Fibroblast of skin of scalp (primary cell): ENCODE results near the gene SMARCE1.

Source experiments
- DNase-seq: peaks from one replicate; pipeline ENCODE4 v3.0.0-alpha.2; 2013

The SMARCE1 gene

GRCh38 chr17:40645291-40645690, 2.3 kb downstream of the SMARCE1 start:
- DNase-seq = no peak

- DNase-seq = no peak
These were observed 9.7 kb downstream of the SMARCE1 start for GRCh38 chr17:40637931-40638330.

GRCh38 chr17:40633871-40634270, 13.7 kb downstream of the SMARCE1 start:
- no peak for DNase-seq

- DNase-seq = no peak
These were observed 15.4 kb downstream of the SMARCE1 start for GRCh38 chr17:40632216-40632615.

GRCh38 chr17:40629842-40630241, 17.8 kb downstream of the SMARCE1 start:
- DNase-seq = no peak

- DNase-seq = no peak
These were observed 22.3 kb downstream of the SMARCE1 start for GRCh38 chr17:40625311-40625710.

GRCh38 chr17:40623419-40624210, 24.0 kb downstream of the SMARCE1 start:
- no peak for DNase-seq

- DNase-seq = no peak
These were observed 25.1 kb downstream of the SMARCE1 start for GRCh38 chr17:40622509-40622928.

GRCh38 chr17:40621578-40621977, 26.0 kb downstream of the SMARCE1 start:
- no peak for DNase-seq

- no peak for DNase-seq
These were observed 26.6 kb downstream of the SMARCE1 start for GRCh38 chr17:40621019-40621418.

- no peak for DNase-seq
These were observed 28.6 kb downstream of the SMARCE1 start for GRCh38 chr17:40618754-40619625.

GRCh38 chr17:40617678-40618240, 29.9 kb downstream of the SMARCE1 start:
- no peak for DNase-seq

GRCh38 chr17:40616592-40616991, 31.0 kb downstream of the SMARCE1 start:
- DNase-seq = no peak

GRCh38 chr17:40615841-40616476, 31.7 kb downstream of the SMARCE1 start:
- no peak for DNase-seq

GRCh38 chr17:40615068-40615840, 32.4 kb downstream of the SMARCE1 start:
- DNase-seq = peak; percentile 23

GRCh38 chr17:40614431-40615067, 33.1 kb downstream of the SMARCE1 start:
- no peak for DNase-seq

GRCh38 chr17:40613467-40614154, 34.0 kb downstream of the SMARCE1 start:
- no peak for DNase-seq

GRCh38 chr17:40612599-40613244, 34.9 kb downstream of the SMARCE1 start:
- no peak for DNase-seq

- no peak for DNase-seq
These were observed 35.7 kb downstream of the SMARCE1 start for GRCh38 chr17:40611840-40612474.

GRCh38 chr17:40610359-40610758, 37.3 kb downstream of the SMARCE1 start:
- no peak for DNase-seq
